CD4-positive, alpha-beta T cell (primary cell): ENCODE data around the gene TCF21. TPM values are rescaled to one million over a fixed set of nuclear protein-coding genes. Genes with fewer than 3 reads are reported as not detected.

Source experiments
- ATAC-seq: fragments of 200-7000 bp; cut with Tn5 transposase; one replicate; pipeline ENCODE4 v1.10.0; 2022; ENCODE audit warnings: mild to moderate bottlenecking; ENCODE audit not compliant: poor library complexity
- CTCF ChIA-PET: fragments of 350-600 bp; sonication (Branson Sonifier 250); formaldehyde crosslinking; loops from one replicate; lab custom pipeline; 2021; ENCODE audit warnings: antibody characterized with exemption, inconsistent platforms; lab: Charles Lee
- POLR2A ChIA-PET: fragments of 350-600 bp; sonication (Branson Sonifier 250); formaldehyde crosslinking; loops from one replicate; lab custom pipeline; 2021; ENCODE audit warnings: antibody characterized with exemption, inconsistent platforms; lab: Charles Lee
- DNase-seq, 14 experiments: peaks; one replicate each; pipeline ENCODE4 v3.0.0-alpha.2; 2013 to 2020; ENCODE audit warnings: mixed read lengths in 2 of 14
- H3K27ac ChIP-seq, 2 donors: one replicate each; pipeline versions ENCODE4 v1.5.1 to v1.7.0; 2013; ENCODE audit warnings: low read length in 2 of 2, low read depth in 1 of 2, mild to moderate bottlenecking in 1 of 2
- H3K27me3 ChIP-seq, 2 experiments: 1 replicate in 1 of 2; 2 replicates in 1 of 2; pipeline versions ENCODE4 v1.6.1 to v1.7.0; 2013; ENCODE audit warnings: low read length in 2 of 2, control low read depth in 1 of 2, mild to moderate bottlenecking in 1 of 2, moderate library complexity in 1 of 2; ENCODE audit not compliant: insufficient read depth in 2 of 2, control insufficient read depth in 1 of 2
- H3K36me3 ChIP-seq: one replicate; pipeline ENCODE4 v1.6.1; 2013; ENCODE audit warnings: low read length, control low read depth; ENCODE audit not compliant: insufficient read depth
- H3K4me1 ChIP-seq: one replicate; pipeline ENCODE4 v1.6.1; 2013; ENCODE audit warnings: low read length, control low read depth; ENCODE audit not compliant: insufficient read depth
- H3K4me3 ChIP-seq: one replicate; pipeline ENCODE4 v1.5.1; 2013; ENCODE audit warnings: mild to moderate bottlenecking, low read length, moderate library complexity
- H3K9me3 ChIP-seq, 2 experiments: 1 replicate in 1 of 2; 2 replicates in 1 of 2; pipeline versions ENCODE4 v1.6.1 to v1.7.0; 2013; ENCODE audit warnings: low read length in 2 of 2, mild to moderate bottlenecking in 2 of 2, control low read depth in 1 of 2, moderate library complexity in 1 of 2; ENCODE audit not compliant: control insufficient read depth in 1 of 2, insufficient read depth in 1 of 2
- H3K27ac Mint-ChIP-seq: one replicate; pipeline ENCODE4 v1.8.0; 2020; ENCODE audit warnings: mixed read lengths
- H3K27me3 Mint-ChIP-seq: one replicate; pipeline ENCODE4 v1.8.0; 2021; ENCODE audit warnings: mixed read lengths
- H3K36me3 Mint-ChIP-seq: one replicate; pipeline ENCODE4 v1.8.0; 2021; ENCODE audit warnings: low read depth, mixed read lengths
- H3K4me1 Mint-ChIP-seq: one replicate; pipeline ENCODE4 v1.8.0; 2021; ENCODE audit warnings: low read depth, mixed read lengths
- H3K4me3 Mint-ChIP-seq: one replicate; pipeline ENCODE4 v1.8.0; 2020; ENCODE audit warnings: mild to moderate bottlenecking, mixed read lengths
- H3K9me3 Mint-ChIP-seq: one replicate; pipeline ENCODE4 v1.8.0; 2020; ENCODE audit warnings: mixed read lengths
- intact Hi-C, 2 experiments: fragments of 100-400 bp; cut with DNase I in 1 of 2; cut with micrococcal nuclease in 1 of 2; formaldehyde crosslinking; loops; one replicate each; pipeline versions ENCODE4 v1.15.1 to v1.9.0; 2023 to 2025; cut with DNase I, micrococcal nuclease
- total RNA-seq, 174 experiments: library from RNA in 2 of 174; stranded (reverse) in 2 of 174; gene quantifications; one replicate each; pipeline ENCODE4 v1.2.3 and lab custom pipeline; 2021 to 2026
- TF ChIP-seq, protein P1 (sequence below): fragments of 200-600 bp; IDR thresholded peaks from one replicate; pipeline ENCODE4 v1.8.0; 2022; ENCODE audit warnings: antibody characterized with exemption, mild to moderate bottlenecking

TCF21 gene
- total RNA-seq, 2 experiments from 2014 or later, result not detected

DNA sequence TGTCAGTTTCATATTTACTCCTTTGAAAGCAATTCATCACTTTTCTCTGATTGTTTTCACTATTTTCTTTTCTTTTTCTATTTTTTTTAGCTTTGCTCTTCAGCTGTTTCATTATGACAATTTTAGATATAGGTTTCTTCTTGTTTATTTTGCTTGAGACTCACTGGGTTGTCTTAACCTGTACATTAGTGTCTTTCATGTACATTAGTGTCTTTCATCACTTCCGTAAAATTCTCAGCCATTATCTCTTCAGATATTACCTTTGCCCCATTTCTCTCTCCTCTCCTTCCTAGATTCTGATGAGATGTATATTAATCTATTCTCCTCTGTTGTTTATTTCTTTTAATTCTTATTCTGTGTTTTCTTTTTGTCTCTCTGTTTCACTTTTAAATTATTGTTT is 49.6 kb downstream of the TCF21 start:
- peaks cover 0 to 4% of the 10 kb centered on the region in 2 experiments for H3K27me3 ChIP-seq
- Mint-ChIP-seq H3K4me3 (no peak overlapping the region), H3K9me3 (peaks cover 3% of the 10 kb centered on the region), H3K27ac (no peak overlapping the region), H3K4me1 (no peaks in the 10 kb centered on the region), H3K36me3 (no peaks in the 10 kb centered on the region), H3K27me3 (peaks cover 43% of the 10 kb centered on the region)
- no peaks in the 10 kb centered on the region for H3K36me3 ChIP-seq
- no peaks in the 10 kb centered on the region for H3K9me3 ChIP-seq
- CTCF ChIA-PET, result interaction anchor here (1.1 kb wide), 1 partner anchor 15 kb away, joined by 5 read pairs; no protein-coding TSS in a partner anchor
- DNase-seq (no peak), ATAC-seq (no peak)
- TF ChIP-seq, protein P1, sequence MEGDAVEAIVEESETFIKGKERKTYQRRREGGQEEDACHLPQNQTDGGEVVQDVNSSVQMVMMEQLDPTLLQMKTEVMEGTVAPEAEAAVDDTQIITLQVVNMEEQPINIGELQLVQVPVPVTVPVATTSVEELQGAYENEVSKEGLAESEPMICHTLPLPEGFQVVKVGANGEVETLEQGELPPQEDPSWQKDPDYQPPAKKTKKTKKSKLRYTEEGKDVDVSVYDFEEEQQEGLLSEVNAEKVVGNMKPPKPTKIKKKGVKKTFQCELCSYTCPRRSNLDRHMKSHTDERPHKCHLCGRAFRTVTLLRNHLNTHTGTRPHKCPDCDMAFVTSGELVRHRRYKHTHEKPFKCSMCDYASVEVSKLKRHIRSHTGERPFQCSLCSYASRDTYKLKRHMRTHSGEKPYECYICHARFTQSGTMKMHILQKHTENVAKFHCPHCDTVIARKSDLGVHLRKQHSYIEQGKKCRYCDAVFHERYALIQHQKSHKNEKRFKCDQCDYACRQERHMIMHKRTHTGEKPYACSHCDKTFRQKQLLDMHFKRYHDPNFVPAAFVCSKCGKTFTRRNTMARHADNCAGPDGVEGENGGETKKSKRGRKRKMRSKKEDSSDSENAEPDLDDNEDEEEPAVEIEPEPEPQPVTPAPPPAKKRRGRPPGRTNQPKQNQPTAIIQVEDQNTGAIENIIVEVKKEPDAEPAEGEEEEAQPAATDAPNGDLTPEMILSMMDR, result no peak
- H3K4me1 ChIP-seq, result no peaks in the 10 kb centered on the region
- H3K4me3 ChIP-seq, result no peak overlapping the region
- intact Hi-C loops, result no loop called here
- POLR2A ChIA-PET, result no interaction called here
- no peak overlapping the region for H3K27ac ChIP-seq

DNA sequence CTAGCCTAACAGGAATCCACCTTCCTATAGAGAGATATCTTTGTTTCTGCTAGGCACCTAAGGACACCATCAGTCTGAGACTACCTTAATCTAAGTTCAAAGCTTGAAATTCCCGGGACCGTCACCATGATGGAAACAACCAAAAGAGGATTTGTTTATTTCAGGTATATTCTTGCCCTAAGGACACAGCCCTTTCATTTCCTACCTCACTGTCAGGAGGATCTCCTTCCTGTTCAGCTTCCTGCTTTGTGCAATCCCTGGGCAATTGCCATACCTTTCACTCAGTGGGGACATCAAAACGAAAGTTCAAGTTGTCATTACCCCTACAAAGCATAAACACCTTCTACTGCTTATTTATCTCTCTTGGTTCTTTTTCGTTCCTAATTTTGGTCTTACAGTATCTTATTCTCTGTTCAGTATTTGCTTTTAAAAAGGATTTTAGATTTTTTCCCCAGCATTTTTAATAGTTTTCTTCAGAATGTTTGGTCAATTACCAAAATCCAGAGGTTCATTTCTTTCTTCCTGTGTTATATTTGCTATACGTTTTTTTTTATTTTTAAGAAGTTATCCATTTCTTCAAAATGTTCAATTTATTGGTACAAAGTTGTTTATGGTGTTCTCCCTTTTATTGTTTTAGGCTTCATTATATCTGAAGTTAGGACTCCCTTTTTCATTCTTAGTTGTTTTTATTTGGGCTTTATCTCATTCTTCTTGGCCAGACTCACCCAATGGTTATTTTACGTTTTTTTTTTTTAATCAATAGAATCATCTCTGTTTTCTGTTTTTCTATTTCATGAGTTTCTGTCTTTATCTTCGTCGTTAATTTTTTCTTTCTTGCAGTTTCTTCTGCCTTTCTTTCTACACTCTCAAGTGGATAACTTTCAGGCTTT is 51.1 kb downstream of the TCF21 start:
- H3K27me3 ChIP-seq, result peaks cover 0 to 4% of the 10 kb centered on the region in 2 experiments
- Mint-ChIP-seq H3K27ac (no peak overlapping the region), H3K4me1 (no peaks in the 10 kb centered on the region), H3K27me3 (peaks cover 28% of the 10 kb centered on the region), H3K36me3 (no peaks in the 10 kb centered on the region), H3K9me3 (no peaks in the 10 kb centered on the region), H3K4me3 (no peak overlapping the region)
- ChIA-PET CTCF (interaction anchor here (0.7 kb wide), 1 partner anchor 24 kb away, joined by 3 read pairs; no protein-coding TSS in a partner anchor), POLR2A (interaction anchor here (0.9 kb wide), 1 partner anchor 13 kb away, joined by 4 read pairs; the partner anchor contains the start of gene TBPL1)
- TF ChIP-seq, protein P1, result no peak
- H3K27ac ChIP-seq, result no peak overlapping the region
- H3K4me3 ChIP-seq, result no peak overlapping the region
- no peaks in the 10 kb centered on the region for H3K9me3 ChIP-seq
- DNase-seq (no peak), ATAC-seq (no peak)
- H3K4me1 ChIP-seq, result no peaks in the 10 kb centered on the region
- intact Hi-C loops, result no loop called here
- H3K36me3 ChIP-seq, result no peaks in the 10 kb centered on the region

Other genes with a start within 250 kb of the TCF21 start
- 10 to 100 TPM; 34.7 to 37.3 TPM for gene TBPL1, start 64.1 kb downstream of the TCF21 start, total RNA-seq
- gene SLC2A12, start 163.5 kb downstream of the TCF21 start, total RNA-seq, result not detected